ENCODE results near the gene ANKDD1B. TPM values are rescaled to one million over a fixed set of nuclear protein-coding genes. Genes with fewer than 3 reads are reported as not detected.
A peak's percentile ranks its signal among the peaks of the same experiment; 100 is the strongest.

Gene ANKDD1B
- total and polyA plus RNA-seq, 9 of the 15 experiments (the other 6 are each of a cell fraction or from before 2014, with no cell fraction given): 0.04 to 0.29 (median 0.18) TPM; not detected in 1

GRCh38 chr5:75717082-75717922, 106.0 kb downstream of the ANKDD1B start, which contains the start of gene POC5 (continued):
- TF ChIP-seq E2F6 (IDR thresholded peaks at IDR 0.05; ENCODE audit: borderline replicate concordance in 1 of 2, extremely low read depth in 1 of 2, insufficient read depth in 1 of 2, insufficient read length in 1 of 2, low read depth in 1 of 2, low read length in 1 of 2, poor library complexity in 1 of 2, severe bottlenecking in 1 of 2): peak in 1 of 2 experiments; percentile 24
- TF ChIP-seq TRIM28 (IDR thresholded peaks at IDR 0.05): peak; percentile 59; the same call in 1 of the 2 replicates
- no peak for TF ChIP-seq ZBTB7A (IDR thresholded peaks at IDR 0.05; ENCODE audit: borderline replicate concordance, control insufficient read depth, low read depth, low read length)
- TF ChIP-seq CGGBP1 (CRISPR knock-in tag; IDR thresholded peaks at IDR 0.05): no peak
- TF ChIP-seq NR0B1 (IDR thresholded peaks at IDR 0.05; ENCODE audit: partially characterized antibody): no peak
- TF ChIP-seq SMARCE1 (IDR thresholded peaks at IDR 0.05): 0 out of 2 replicates have a peak, but pooled peaks have one; percentile 20
- no peak for TF ChIP-seq TOE1 (IDR thresholded peaks at IDR 0.05; ENCODE audit: borderline replicate concordance)
- no peak for TF ChIP-seq TOE1 (CRISPR knock-in tag; IDR thresholded peaks at IDR 0.05; ENCODE audit: borderline replicate concordance, low read depth)
- TF ChIP-seq ZFP30 (CRISPR knock-in tag; IDR thresholded peaks at IDR 0.05; ENCODE audit: borderline replicate concordance): no peak
- peak; percentile 99 for TF ChIP-seq POLR2A (conservative IDR thresholded peaks at IDR 0.05)
- TF ChIP-seq ZNF431 (CRISPR knock-in tag; IDR thresholded peaks at IDR 0.05): no peak
- TF ChIP-seq TCF7L2 (IDR thresholded peaks at IDR 0.05; ENCODE audit: low read depth, low read length): no peak
- peak; percentile 64; the same call in 1 of the 2 replicates for TF ChIP-seq ZNF12 (CRISPR knock-in tag; IDR thresholded peaks at IDR 0.05)
- TF ChIP-seq, protein P1, sequence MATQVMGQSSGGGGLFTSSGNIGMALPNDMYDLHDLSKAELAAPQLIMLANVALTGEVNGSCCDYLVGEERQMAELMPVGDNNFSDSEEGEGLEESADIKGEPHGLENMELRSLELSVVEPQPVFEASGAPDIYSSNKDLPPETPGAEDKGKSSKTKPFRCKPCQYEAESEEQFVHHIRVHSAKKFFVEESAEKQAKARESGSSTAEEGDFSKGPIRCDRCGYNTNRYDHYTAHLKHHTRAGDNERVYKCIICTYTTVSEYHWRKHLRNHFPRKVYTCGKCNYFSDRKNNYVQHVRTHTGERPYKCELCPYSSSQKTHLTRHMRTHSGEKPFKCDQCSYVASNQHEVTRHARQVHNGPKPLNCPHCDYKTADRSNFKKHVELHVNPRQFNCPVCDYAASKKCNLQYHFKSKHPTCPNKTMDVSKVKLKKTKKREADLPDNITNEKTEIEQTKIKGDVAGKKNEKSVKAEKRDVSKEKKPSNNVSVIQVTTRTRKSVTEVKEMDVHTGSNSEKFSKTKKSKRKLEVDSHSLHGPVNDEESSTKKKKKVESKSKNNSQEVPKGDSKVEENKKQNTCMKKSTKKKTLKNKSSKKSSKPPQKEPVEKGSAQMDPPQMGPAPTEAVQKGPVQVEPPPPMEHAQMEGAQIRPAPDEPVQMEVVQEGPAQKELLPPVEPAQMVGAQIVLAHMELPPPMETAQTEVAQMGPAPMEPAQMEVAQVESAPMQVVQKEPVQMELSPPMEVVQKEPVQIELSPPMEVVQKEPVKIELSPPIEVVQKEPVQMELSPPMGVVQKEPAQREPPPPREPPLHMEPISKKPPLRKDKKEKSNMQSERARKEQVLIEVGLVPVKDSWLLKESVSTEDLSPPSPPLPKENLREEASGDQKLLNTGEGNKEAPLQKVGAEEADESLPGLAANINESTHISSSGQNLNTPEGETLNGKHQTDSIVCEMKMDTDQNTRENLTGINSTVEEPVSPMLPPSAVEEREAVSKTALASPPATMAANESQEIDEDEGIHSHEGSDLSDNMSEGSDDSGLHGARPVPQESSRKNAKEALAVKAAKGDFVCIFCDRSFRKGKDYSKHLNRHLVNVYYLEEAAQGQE (IDR thresholded peaks at IDR 0.05; ENCODE audit: borderline replicate concordance): peak; percentile 70
- TF ChIP-seq, protein P1 (CRISPR knock-in tag; IDR thresholded peaks at IDR 0.05; ENCODE audit: low read depth): no peak

Measured in K562 (cell line).